K562 (cell line): ENCODE results near the gene METAP1. TPM values are rescaled to one million over a fixed set of nuclear protein-coding genes. Genes with fewer than 3 reads are reported as not detected.

ENCODE experiments used
- ATAC-seq: fragments of 200-7000 bp; cut with Tn5 transposase; 3 replicates; pipeline ENCODE4 v1.9.1; 2020; ENCODE audit warnings: moderate library complexity
- BruUV-seq: library from RNA; stranded (reverse); fragments of 400-500 nt; replicated peaks from 2 replicates; lab custom pipeline; 2021; lab: Mats Ljungman, UMichigan
- CTCF ChIA-PET: fragments of 300-600 bp; formaldehyde crosslinking; extraction: SDS; loops from one replicate; lab custom pipeline; 2021; ENCODE audit warnings: low intra/inter-chr PET ratio; lab: Yijun Ruan, JAX
- POLR2A ChIA-PET: fragments of 300-600, 350-650 bp; sonication (Branson Sonifier 250); formaldehyde crosslinking; extraction: SDS; loops from one replicate; lab custom pipeline; 2021; ENCODE audit warnings: antibody characterized with exemption, inconsistent platforms; lab: Yijun Ruan, JAX
- DNase-seq, 4 experiments: peaks; one replicate each; pipeline versions ENCODE4 v3.0.0 to v3.0.0-alpha.2; 2011 to 2018; ENCODE audit warnings: low spot score in 3 of 4, mixed read lengths in 3 of 4; ENCODE audit errors: extremely low read depth in 1 of 4
- FAIRE-seq: peaks from 2 replicates; lab custom pipeline; 2011; peaks lifted over from hg19 to GRCh38; lab: Jason Lieb, UNC
- H2AFZ ChIP-seq: 2 replicates; pipeline ENCODE4 v1.6.0; 2011; ENCODE audit warnings: low read depth, low read length, control low read depth, inconsistent platforms
- H3K27ac ChIP-seq: fragments of 200-600 bp; 3 replicates; pipeline ENCODE4 v1.8.0; 2011; ENCODE audit warnings: low read depth, mild to moderate bottlenecking, control low read depth, inconsistent platforms, low read length, moderate library complexity, mixed read lengths; ENCODE audit errors: extremely low read depth
- H3K27me3 ChIP-seq, 2 experiments: fragments of 300-600 bp in 1 of 2; 2 replicates in 1 of 2; 3 replicates in 1 of 2; pipeline versions ENCODE4 v1.6.0 to v1.8.0; 2011; ENCODE audit warnings: inconsistent platforms in 2 of 2, low read length in 2 of 2, mild to moderate bottlenecking in 1 of 2, mixed read lengths in 1 of 2, moderate library complexity in 1 of 2; ENCODE audit not compliant: control insufficient read depth in 2 of 2, insufficient read depth in 2 of 2
- H3K36me3 ChIP-seq: fragments of 300-600 bp; 3 replicates; pipeline ENCODE4 v1.8.0; 2011; ENCODE audit warnings: mild to moderate bottlenecking, low read length, inconsistent platforms; ENCODE audit not compliant: control insufficient read depth, insufficient read depth
- H3K4me1 ChIP-seq, 2 experiments: fragments of 200-600 bp in 1 of 2; replicated peaks in 1 of 2; 2 replicates in 1 of 2; 3 replicates in 1 of 2; pipeline versions ENCODE4 v1.5.1 to v1.8.0; 2011; ENCODE audit warnings: inconsistent platforms in 2 of 2, low read length in 2 of 2, mild to moderate bottlenecking in 1 of 2, mixed read lengths in 1 of 2, moderate library complexity in 1 of 2; ENCODE audit not compliant: control insufficient read depth in 2 of 2, insufficient read depth in 2 of 2
- H3K4me2 ChIP-seq: 2 replicates; pipeline ENCODE4 v1.6.1; 2011; ENCODE audit warnings: low read length, control low read depth, inconsistent platforms, mixed read lengths; ENCODE audit not compliant: insufficient read depth
- H3K4me3 ChIP-seq: fragments of 200-600 bp; sonication (generic), shearing (Covaris generic); 2 replicates; pipeline ENCODE4 v1.5.1; 2016; ENCODE audit warnings: control low read depth, inconsistent platforms
- H3K79me2 ChIP-seq: fragments of 200-600 bp; 3 replicates; pipeline ENCODE4 v1.8.0; 2011; ENCODE audit warnings: low read length, inconsistent platforms; ENCODE audit not compliant: control insufficient read depth, insufficient read depth
- H3K9ac ChIP-seq, 2 experiments: 2 replicates each; pipeline versions ENCODE4 v1.6.0 to v1.6.1; 2011; ENCODE audit warnings: low read depth in 2 of 2, low read length in 2 of 2, control low read depth in 1 of 2, inconsistent platforms in 1 of 2, mild to moderate bottlenecking in 1 of 2, mixed read lengths in 1 of 2; ENCODE audit not compliant: insufficient read depth in 1 of 2
- H3K9me1 ChIP-seq: one replicate; pipeline ENCODE4 v1.6.0; 2011; ENCODE audit warnings: inconsistent platforms, mild to moderate bottlenecking, low read length, moderate library complexity; ENCODE audit not compliant: control insufficient read depth, insufficient read depth
- H3K9me3 ChIP-seq: replicated peaks from 2 replicates; pipeline ENCODE4 v1.5.1; 2011; ENCODE audit warnings: low read depth, low read length, inconsistent platforms; ENCODE audit not compliant: control insufficient read depth, insufficient read depth
- H4K20me1 ChIP-seq: replicated peaks from 2 replicates; pipeline ENCODE4 v1.6.1; 2011; ENCODE audit warnings: low read length, inconsistent platforms, mixed read lengths; ENCODE audit not compliant: control insufficient read depth, insufficient read depth
- BCLAF1 ChIP-seq, 2 experiments: fragments of 450-650 bp in 1 of 2; IDR thresholded peaks; 2 replicates each; pipeline ENCODE4 v1.6.1; 2011 to 2017; ENCODE audit warnings: low read depth in 2 of 2, antibody characterized with exemption in 1 of 2, borderline replicate concordance in 1 of 2, low read length in 1 of 2, mild to moderate bottlenecking in 1 of 2, mixed read lengths in 1 of 2; ENCODE audit not compliant: control insufficient read depth in 1 of 2
- CBFA2T2 ChIP-seq: fragments of 450-650 bp; conservative IDR thresholded peaks from 2 replicates; pipeline ENCODE4 v1.6.1; 2017; ENCODE audit warnings: mild to moderate bottlenecking
- EP400 ChIP-seq: fragments of 450-650 bp; IDR thresholded peaks from 2 replicates; pipeline ENCODE4 v1.6.1; 2017; ENCODE audit warnings: antibody characterized with exemption, mild to moderate bottlenecking, moderate library complexity
- ETS1 ChIP-seq: conservative IDR thresholded peaks from 2 replicates; pipeline ENCODE4 v1.6.1; 2011; ENCODE audit warnings: low read depth, mild to moderate bottlenecking, low read length; ENCODE audit not compliant: control insufficient read depth
- MIER1 ChIP-seq: fragments of 450-650 bp; IDR thresholded peaks from 2 replicates; pipeline ENCODE4 v1.6.1; 2016; ENCODE audit warnings: antibody characterized with exemption, mild to moderate bottlenecking, low read depth
- MTF1 ChIP-seq: fragments of 250-450 bp; sonication (Bioruptor Pico); IDR thresholded peaks from 2 replicates; pipeline ENCODE4 v1.9.0; 2021; ENCODE audit warnings: moderate library complexity, mild to moderate bottlenecking, inconsistent platforms, borderline replicate concordance
- MXI1 ChIP-seq: IDR thresholded peaks from 2 replicates; pipeline ENCODE4 v1.6.1; 2011; ENCODE audit warnings: low read depth, mild to moderate bottlenecking, improper control_type of control experiment, low read length
- NCOA1 ChIP-seq: fragments of 450-650 bp; IDR thresholded peaks from 2 replicates; pipeline ENCODE4 v1.6.1; 2016; ENCODE audit warnings: low read depth
- NCOA6 ChIP-seq: fragments of 450-650 bp; IDR thresholded peaks from 2 replicates; pipeline ENCODE4 v1.6.1; 2017; ENCODE audit warnings: mild to moderate bottlenecking
- PML ChIP-seq: IDR thresholded peaks from 2 replicates; pipeline ENCODE4 v1.6.1; 2012; ENCODE audit warnings: low read length, inconsistent platforms
- RNF219 ChIP-seq: fragments of 250-450 bp; sonication (Bioruptor Pico); IDR thresholded peaks from 2 replicates; pipeline ENCODE4 v1.5.0; 2022; ENCODE audit warnings: mild to moderate bottlenecking
- USF2 ChIP-seq: sonication (generic); formaldehyde crosslinking; IDR thresholded peaks from 2 replicates; pipeline ENCODE4 v1.5.0; 2020; ENCODE audit warnings: missing genetic modification reagents
- ZNF398 ChIP-seq: fragments of 250-450 bp; sonication (Bioruptor Pico); IDR thresholded peaks from 2 replicates; pipeline ENCODE4 v1.8.0; 2021; ENCODE audit warnings: moderate library complexity, mild to moderate bottlenecking, inconsistent platforms
- ZNF589 ChIP-seq: fragments of 200-800 bp; sonication (Bioruptor generic); IDR thresholded peaks from 2 replicates; pipeline ENCODE4 v1.6.1; 2016; ENCODE audit warnings: low read depth, missing genetic modification characterization, missing compliant biosample characterization
- WGBS: fragments of 100-300 bp; shearing (Covaris generic); methylation state at CpG from one replicate; pipeline ENCODE4 v1.1.6; 2016; ENCODE audit warnings: low coverage, mixed read lengths; ENCODE audit not compliant: insufficient coverage; ENCODE audit errors: missing lambda C conversion rate; 5-methylcytosine and 5-hydroxymethylcytosine counted together
- in situ Hi-C: fragments of 300-500 bp; cut with MboI; formaldehyde crosslinking; loops from 4 replicates; pipeline ENCODE4 v1.15.0; 2018; ENCODE audit warnings: inconsistent platforms, mixed read lengths
- intact Hi-C: fragments of 100-400 bp; cut with micrococcal nuclease; formaldehyde crosslinking; loops from 2 replicates; pipeline ENCODE4 v1.14.2; 2022
- polyA plus RNA-seq, 8 experiments: library from polyadenylated mRNA; depleted of rRNA in 4 of 8; stranded (reverse) in 5 of 8; unstranded in 3 of 8; fragments of >200 nt; fragmentation: Nextera tagmentation in 2 of 8; fragmentation: Illumina TruSeq in 1 of 8; extraction: Ambion mirVana in 2 of 8; extraction: Trizol in 1 of 8; gene quantifications; 2 replicates each; pipeline versions ENCODE4 v1.2.1 to v1.2.3, GENCODE V29; 2011 to 2014; ENCODE audit warnings: inconsistent platforms in 1 of 8, missing spikeins in 1 of 8
- total RNA-seq, 7 experiments: library from RNA; depleted of rRNA in 6 of 7; stranded (reverse); fragments of >200 nt in 6 of 7; fragmentation: Illumina TruSeq in 2 of 7; extraction: Trizol in 2 of 7; gene quantifications; 2 replicates each; pipeline versions ENCODE4 v1.2.1 to v1.2.3, GENCODE V29; 2011 to 2021; ENCODE audit warnings: low replicate concordance in 1 of 7

Gene METAP1
- total and polyA plus RNA-seq, 9 of the 15 experiments (the other 6 are each of a cell fraction or from before 2014, with no cell fraction given) = 31.4 to 77.6 (median 59.5) TPM

GRCh38 chr4:99074816-99075215, 79.3 kb downstream of the METAP1 start:
- BruUV-seq = no TSS peak
- no peak overlapping the region for H3K9ac ChIP-seq
- no peak for DNase-seq
- H2AFZ ChIP-seq = no peak overlapping the region
- intact Hi-C loops = no loop called here
- H3K79me2 ChIP-seq = peaks cover 3% of the 10 kb centered on the region; the same call in 1 of the 3 replicates
- ChIA-PET POLR2A (interaction anchor here (0.9 kb wide), 1 partner anchor 8 kb away, joined by 3 read pairs; no protein-coding TSS in a partner anchor), CTCF (no interaction called here)
- no peak overlapping the region for H3K4me2 ChIP-seq
- no peak for FAIRE-seq
- ATAC-seq = no peak
- in situ Hi-C loops = no loop called here
- 86% methylated on average over 7 of the region's 7 CpGs for WGBS
- H3K36me3 ChIP-seq = peaks cover 96% of the 10 kb centered on the region
- no peak overlapping the region for H3K4me3 ChIP-seq
- no peak overlapping the region for H3K27ac ChIP-seq
- H3K9me3 ChIP-seq = no peaks in the 10 kb centered on the region
- H4K20me1 ChIP-seq = no peaks in the 10 kb centered on the region
- H3K4me1 ChIP-seq = no peaks in the 10 kb centered on the region
- no peaks in the 10 kb centered on the region for H3K9me1 ChIP-seq
- H3K27me3 ChIP-seq = no peaks in the 10 kb centered on the region
- no peak for TF ChIP-seq PML
- TF ChIP-seq USF2 = no peak
- no peak for TF ChIP-seq NCOA6
- no peak for TF ChIP-seq NCOA1
- no peak for TF ChIP-seq MTF1 (CRISPR knock-in tag)
- TF ChIP-seq MIER1 = no peak
- no peak for TF ChIP-seq MXI1
- no peak for TF ChIP-seq RNF219 (CRISPR knock-in tag)
- no peak for TF ChIP-seq ETS1
- TF ChIP-seq ZNF398 (CRISPR knock-in tag) = no peak
- TF ChIP-seq BCLAF1 (IDR thresholded peaks at IDR 0.05; ENCODE audit: borderline replicate concordance in 1 of 2, control insufficient read depth in 1 of 2, low read depth in 2 of 2, low read length in 1 of 2) = no peak
- TF ChIP-seq ZNF589 (CRISPR knock-in tag) = no peak
- no peak for TF ChIP-seq CBFA2T2
- TF ChIP-seq EP400 = no peak
